Kidney tubule cell (primary cell): ENCODE measurements around the gene MEPCE.
A peak's percentile ranks its signal among the peaks of the same experiment; 100 is the strongest.

Experiments
- DNase-seq: peaks from one replicate; pipeline ENCODE4 v3.0.0-alpha.2; 2018; ENCODE audit warnings: low spot score

MEPCE gene

DNA sequence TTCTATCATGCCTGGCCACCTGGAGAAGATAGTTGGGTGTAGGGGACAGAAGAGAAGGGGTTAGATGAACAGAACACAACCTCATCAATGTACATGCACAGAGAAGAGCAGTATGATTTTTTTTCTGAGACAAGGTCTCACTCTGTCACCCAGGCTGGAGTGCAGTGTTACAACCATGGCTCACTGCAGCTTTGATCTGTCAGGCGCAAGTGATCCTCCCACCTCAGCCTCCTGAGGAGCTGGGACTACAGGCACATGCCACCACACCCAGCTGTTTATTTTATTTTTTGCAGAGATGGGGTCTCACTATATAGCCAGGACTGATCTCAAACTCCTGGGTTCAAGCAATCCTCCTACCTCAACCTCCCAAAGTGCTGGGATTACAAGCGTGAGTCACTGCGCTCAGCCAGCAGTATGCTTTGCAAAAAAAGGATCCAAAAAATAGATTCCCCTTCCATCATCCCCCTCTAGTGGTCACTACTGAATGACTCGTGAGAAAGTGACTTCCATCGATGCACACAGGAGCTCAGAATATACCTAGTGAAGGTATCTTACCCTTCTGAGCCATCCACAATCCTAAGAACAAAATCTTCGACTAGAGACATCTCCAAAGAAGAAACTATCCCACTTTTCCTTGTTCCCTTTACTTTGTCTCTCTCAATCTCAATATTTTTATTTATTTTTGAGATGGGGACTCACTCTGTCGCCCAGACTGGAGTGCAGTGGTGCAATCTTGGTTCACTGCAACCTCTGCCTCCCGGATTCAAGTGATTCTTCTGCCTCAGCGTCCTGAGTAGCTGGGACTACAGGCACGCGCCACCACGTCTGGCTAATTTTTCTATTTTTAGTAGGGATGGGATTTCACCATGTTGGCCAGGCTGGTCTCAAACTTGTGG is 22.1 kb upstream of the MEPCE start:
- DNase-seq, result peak; percentile 78

DNA sequence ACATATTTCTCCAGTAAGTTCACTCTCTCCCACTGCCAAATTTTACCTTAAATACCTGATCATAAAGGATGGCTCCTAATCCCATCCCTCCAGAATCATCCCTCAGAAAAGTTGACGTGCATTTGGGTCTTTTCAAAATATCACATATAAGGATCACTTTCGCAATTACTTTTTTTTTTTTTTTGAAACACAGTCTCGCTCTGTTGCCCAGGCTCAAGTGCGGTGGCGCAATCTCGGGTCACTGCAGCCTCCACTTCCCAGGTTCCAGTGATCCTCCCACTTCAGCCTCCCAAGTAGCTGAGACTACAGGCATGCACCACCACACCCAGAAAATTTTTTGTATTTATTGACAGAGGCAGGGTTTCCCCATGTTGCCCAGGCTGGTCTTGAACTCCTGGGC is 18.5 kb upstream of the MEPCE start:
- DNase-seq, result no peak

DNA sequence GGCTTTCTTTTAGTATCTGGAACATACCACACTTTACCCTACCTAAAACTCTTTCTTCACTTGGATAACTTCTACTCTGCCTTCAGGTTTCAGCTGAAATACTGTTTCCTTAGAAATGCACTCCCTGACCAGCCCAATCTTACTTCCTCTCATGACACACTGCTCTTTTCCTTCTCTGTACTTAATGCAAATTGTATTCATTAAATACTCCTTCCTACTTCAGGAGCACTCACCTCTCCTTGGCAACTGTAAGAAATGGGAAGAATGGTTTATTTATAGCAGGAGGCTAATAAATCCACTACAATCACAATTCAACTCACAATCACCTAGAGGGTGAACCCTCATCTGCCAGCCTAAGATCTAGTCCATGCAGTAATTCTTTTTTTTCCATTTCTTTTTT is 16.3 kb upstream of the MEPCE start:
- DNase-seq, result no peak

DNA sequence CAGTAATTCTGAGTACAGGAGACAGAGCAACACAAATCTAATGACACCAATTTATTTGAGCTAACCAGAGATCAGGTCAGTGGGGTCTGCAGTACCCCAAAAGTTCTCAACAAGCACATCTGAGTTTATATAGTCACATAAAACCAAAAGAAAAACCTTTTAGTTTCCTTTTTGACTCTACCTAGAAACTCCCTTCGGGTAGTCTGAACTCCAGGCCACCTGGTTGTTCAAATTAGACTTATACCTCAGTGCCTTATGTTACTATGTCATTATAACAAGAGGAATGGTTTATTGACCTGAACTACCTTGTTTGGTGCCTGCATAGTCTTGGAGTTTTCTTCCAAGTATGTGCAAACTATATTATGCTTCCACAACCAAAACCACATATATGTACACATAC is 15.7 kb upstream of the MEPCE start:
- no peak for DNase-seq

DNA sequence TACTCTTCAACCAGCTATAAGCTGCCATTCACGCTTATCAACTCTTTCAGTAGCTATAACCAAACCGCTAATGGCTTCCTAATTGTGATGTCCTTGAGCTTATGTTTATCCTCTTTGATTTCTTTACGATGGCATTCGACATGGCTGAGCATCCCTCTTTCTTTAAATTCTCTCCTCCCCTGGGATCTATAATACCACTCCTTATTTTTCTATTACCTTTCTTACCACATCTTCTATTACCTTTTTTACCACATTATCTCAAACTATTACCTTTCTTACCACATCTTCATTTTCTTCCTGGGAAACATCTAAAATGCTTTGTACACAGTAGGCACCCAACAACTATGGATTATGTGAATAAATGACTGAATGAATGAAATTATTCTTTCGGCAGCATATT is 14.2 kb upstream of the MEPCE start:
- no peak for DNase-seq

DNA sequence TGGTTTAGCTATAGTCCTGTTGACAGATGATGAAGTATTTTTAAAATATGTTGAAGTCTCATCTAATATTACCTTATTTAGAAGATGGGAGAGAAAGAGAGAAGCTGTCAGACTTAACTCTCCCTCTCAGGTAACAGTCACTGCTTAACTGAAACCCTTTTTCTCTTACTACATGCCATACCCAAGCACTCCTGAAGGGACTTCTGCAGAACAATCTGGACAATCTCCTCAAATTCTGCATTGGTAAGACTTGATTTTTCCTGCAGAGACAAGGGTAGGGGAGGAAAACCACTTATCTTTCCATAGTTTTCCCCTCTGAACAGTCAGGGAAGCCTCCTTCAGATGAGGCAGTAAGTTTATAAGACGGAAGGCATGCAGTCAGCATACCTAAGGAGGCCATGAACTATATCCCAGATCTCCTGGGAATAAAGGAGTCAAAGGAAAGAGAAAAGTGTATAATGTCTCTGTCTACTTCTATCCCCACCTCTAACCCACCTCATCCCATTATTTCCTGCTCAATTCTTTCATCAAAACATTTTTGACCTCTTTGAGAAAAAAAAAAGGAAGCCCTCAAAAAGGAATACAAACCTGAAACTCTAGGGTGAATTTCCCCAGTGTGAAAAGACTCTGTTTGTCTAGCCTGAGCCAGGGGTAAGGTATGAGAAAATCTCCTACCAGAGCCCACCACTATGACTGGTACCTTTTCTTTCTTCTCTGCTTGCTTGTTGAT is 10.5 kb upstream of the MEPCE start:
- DNase-seq, result no peak

DNA sequence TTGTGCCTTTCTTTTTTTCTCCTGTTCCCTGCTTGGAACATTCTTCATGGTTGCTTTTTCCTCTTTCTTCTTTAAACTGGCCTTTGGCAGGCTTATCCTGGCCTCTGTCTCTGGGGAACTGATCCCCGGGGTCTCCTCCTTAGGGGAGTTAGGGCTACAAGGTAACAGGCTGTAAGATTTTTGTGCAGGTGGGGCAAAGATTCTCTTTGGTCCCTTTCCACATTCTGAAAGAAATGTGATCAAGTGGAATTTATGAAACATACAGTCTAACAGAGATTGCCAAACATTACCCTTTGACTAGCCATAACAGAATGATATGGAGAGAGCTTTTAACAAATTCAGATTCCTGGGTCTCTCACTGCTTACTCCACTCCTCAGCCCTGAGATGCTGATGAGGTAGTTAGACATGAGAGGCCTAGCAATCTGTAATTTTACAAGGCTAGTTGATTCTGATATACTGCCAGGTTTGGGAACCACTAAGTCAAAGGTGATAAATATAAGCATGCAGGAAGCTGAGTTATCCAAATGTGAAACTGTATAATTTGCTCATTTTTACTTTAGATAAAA is 9.9 kb upstream of the MEPCE start:
- DNase-seq, result no peak

DNA sequence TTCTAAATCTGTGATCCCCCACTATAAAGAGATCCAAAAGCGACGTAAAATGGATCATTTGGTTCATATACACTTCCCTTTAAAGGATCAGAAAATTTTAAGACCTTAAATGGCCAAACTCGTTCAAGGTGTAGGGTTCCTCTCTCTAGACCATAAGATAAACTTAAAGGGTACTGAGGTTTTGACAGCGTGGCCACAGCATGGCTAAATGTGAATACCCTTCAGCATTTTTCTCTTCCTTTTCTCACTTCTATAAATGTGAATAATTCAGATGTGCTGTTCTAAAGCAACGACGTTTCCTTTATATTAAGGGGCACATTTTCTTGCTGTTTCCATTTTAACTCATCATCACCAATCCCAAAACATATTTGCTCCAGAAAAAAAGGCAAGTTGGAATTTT is 6.3 kb upstream of the MEPCE start:
- no peak for DNase-seq

DNA sequence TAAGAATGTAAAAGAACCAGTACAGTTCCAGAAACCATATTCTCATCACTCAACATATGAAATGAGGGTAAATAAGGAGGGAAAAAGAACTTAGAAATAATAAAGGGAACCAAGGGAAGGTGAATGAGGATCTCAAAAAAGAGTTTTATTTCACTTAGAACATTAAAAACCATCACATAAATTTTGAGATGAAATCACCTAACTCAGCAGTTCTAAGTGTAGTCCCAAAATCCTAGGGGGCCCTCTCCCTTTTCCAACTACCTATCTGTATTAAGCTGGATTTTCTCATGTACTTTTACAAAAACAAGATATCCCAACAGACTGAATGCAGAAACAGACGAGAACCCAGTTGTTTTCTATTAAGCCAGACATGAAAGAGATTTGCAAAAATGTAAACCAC is 4.3 kb upstream of the MEPCE start:
- DNase-seq, result no peak

DNA sequence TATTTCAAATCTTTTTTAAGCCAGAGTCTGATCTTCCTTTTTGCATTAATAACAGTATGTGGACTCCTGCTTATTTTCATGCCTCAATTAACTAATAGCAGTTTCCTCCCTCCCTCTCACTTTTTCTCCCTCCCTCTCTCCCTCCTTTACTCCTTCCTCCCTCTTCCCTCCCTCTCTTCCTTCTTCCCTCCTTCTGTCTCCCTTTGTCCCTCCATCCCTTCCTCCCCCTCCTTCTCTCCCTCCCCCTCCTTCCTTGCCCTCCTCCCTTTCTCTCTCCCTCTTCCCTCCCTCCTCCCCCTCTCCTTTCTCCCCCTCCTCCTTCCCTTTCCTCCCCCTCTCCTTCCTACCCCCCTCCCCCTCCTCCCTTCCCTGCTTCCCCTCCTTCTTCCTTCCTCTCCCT is 3.1 kb upstream of the MEPCE start:
- no peak for DNase-seq

DNA sequence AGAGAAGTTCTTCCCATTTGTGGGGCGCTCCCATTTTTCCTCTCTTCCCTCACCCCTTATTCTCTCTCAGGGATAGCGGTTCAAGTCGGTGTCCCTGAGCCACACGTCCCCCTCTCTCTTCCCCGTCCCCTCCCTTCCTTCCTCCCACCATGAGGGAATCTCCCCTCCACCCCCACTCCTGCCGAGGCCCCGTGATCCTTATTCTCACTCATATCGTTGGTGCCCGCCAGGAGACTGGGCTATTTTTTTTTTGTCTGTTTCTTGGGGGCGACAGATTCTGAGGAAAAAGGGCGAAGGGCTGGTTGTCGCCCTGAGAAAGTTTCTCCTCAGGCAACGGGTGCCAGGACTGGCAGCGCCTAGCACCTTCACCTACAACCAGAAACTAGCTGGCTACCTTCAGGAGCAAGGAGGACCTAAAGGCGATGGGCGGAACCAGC is 1.9 kb upstream of the MEPCE start:
- DNase-seq, result no peak

DNA sequence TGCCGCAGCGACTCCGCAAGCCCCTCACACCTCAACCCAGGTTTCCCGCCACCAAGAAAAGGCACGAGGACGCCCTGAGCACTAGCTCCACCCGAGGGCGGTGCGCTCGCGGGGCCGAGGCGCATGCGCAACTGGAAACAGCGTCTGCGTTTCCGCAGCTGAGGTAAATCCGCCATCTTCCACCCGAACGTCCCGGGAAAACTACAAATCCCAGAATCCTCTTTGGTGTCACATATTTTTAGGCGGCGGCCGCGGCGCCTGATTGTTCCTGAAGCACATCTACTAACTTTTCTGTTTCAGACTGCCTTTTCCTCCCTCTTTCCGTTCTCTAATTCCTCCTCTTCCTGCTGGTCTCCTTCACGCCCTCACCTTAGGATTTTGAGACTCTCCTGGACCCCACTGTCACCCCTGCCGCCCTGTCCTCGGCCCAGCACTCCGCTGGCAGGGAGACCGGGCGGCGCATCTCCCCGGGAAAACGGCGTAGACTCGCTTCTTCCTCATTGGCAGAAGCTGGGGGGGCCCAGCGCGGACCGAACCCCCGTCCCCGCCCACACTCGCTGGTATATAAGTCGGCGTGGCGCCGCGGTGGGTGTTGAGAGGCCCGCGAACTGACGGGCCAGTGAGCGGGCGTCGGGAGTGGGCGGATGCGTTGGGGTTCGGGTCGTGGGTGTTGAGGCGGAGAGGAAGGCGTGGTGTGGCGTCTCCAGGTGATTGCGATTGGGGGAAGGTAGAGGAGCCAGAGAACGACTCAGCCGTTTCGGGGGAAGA is 1.2 kb upstream of the MEPCE start, which contains the start of gene ZCWPW1:
TSS of gene ZCWPW1 (minus strand) at position 505 of the 768 bp plus-strand sequence. CDS start 8,054 bp downstream, outside the sequence.
- DNase-seq, result peak; percentile 97

DNA sequence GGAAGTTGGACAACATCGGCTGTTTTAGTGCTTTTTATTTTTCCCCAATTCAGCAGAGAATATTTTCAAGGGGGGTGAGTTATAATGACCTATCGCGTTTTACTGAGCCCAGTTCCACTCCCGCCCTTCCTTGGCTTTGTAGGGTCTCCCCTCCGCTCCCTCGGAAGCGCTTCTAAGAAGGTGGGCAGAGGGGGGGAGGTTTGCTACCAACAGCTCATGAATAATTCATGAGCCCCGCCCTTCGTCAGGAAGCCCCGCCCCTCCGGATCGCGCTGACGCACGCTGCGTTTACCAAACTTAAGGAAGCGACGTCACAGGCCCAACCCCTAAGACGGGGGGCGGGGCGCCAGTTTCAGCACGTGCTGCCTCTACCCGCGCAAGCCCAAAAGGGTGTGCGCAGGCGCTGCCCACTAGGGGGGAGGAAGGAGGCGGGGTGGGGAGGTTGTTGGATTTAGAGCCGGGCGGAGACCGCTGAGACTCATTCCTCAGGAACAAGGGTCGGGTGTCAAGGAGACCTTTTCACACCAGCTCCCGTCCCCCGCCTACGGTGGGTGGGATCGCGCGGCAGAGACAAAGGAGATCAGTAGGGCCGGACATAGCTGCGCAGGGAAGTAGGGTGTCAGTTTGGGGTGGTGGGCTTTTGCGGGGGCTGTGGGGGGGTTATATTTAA is 529 bp upstream of the MEPCE start:
- peak; percentile 100 for DNase-seq

DNA sequence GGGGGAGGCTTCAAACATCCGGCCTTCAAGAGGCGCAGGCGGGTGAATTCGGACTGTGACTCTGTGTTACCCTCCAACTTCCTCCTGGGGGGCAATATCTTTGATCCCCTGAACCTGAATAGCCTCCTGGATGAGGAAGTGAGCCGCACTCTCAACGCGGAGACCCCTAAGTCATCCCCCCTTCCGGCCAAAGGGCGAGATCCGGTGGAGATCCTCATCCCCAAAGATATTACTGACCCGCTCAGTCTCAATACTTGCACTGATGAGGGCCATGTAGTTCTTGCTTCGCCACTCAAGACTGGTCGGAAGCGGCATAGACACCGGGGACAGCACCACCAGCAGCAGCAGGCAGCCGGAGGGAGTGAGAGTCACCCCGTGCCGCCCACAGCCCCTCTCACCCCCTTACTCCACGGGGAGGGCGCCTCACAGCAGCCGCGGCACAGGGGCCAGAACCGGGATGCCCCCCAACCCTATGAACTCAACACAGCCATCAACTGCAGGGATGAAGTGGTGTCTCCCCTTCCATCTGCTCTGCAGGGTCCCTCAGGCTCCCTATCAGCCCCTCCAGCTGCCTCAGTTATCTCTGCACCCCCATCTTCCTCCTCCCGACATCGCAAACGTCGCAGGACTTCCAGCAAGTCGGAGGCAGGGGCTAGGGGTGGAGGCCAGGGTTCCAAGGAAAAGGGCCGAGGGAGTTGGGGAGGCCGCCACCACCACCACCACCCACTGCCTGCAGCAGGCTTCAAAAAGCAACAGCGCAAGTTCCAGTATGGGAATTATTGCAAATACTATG is 1.1 kb downstream of the MEPCE start:
- DNase-seq, result peak; percentile 20

DNA sequence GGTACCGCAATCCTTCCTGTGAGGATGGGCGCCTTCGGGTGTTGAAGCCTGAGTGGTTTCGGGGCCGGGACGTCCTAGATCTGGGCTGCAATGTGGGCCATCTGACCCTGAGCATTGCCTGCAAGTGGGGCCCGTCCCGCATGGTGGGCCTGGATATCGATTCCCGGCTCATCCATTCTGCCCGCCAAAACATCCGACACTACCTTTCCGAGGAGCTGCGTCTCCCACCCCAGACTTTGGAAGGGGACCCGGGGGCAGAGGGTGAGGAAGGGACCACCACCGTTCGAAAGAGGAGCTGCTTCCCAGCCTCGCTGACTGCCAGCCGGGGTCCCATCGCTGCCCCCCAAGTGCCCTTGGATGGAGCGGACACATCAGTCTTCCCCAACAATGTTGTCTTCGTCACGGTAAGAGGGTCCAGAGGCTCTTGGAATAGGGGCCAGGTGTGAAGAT is 1.7 kb downstream of the MEPCE start:
- DNase-seq, result no peak

DNA sequence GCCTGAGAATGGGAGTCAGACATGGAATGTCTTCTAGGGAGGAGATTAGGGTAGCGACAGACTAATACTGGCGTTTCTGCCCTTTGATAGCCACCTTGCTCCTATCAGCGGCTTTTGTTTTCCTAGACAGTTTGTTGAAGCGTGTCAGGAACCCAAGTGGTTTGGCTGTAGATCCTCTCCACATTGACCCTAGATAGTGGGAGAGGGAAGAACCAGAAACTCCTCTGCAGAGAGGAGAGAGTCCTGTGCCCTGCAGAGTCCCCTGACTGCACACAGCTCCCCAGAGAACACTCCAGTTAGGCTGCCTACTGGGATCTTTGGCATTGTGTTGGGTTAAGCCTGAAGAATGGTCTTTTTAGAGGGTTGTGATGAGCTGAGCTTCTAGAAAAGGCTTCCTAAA is 2.4 kb downstream of the MEPCE start:
- DNase-seq, result no peak

DNA sequence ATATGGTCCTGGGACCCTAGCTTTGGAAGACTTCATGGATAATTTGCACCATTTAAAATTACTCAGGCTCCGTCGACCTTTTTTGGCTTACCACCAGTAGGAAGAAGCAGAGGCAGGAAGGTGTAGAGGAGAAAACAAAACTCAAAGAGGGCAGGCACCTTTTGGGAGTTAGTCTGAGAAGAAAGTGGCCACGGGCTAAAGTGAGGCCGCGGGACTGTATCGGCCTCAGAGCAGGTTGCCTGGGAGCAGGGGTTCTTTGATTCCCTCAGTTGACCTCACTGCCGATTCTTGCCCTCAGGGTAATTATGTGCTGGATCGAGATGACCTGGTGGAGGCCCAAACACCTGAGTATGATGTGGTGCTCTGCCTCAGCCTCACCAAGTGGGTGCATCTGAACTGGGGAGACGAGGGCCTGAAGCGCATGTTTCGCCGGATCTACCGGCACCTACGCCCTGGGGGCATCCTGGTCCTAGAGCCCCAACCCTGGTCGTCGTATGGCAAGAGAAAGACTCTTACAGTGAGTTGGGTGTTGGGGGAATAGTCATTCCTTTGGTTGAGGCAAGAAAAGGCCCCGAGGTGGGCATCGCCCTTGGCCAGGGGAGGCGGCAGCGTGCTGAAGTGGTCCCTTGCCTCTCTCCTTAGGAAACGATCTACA is 3.1 kb downstream of the MEPCE start:
- DNase-seq, result no peak

DNA sequence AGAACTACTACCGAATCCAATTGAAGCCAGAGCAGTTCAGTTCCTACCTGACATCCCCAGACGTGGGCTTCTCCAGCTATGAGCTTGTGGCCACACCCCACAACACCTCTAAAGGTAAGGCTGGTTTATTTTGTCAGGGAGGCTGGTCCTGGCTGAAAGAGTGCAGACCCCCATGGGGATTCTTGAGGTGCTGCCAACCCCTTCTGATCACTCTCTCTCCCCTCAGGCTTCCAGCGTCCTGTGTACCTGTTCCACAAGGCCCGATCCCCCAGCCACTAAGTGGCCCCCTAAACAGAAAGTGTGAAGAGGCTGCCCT is 3.6 kb downstream of the MEPCE start:
- no peak for DNase-seq

DNA sequence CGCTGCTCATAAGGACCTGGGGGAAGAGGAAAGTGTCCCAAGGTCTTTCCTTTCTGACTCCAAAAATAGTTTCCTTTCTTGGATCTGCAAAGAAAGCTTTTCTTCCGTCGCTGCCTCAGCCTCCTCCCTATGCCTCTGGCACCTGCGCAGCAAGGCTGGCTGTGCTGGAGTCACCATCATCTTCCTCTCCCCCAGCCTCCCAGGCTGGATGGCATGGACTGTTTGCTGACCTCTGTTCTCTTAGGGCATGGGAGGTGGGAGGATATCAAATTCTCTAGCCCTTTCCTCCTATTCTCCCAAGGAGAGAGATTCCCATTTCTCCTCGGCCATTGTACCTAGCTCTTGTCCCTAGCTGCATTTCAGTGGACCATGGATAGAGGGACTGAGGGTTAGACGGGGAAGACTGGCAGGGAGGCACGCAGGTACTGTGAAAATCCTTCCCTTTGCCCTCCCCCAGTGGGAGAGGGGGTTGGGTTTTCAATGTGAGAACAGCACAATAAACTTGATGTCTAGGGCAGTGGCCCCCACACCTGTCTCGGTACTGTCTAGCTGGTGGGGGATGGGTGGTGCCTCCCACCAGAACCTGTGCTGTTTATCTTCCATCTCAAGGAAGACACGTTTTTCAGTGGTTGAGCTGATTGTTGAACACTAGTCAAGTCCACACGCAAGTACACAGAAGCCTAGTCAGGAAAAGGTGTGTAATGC is 4.1 kb downstream of the MEPCE start:
- DNase-seq, result no peak
